Measurements from ENCODE around the gene EGFL7. TPM values are rescaled to one million over a fixed set of nuclear protein-coding genes. Genes with fewer than 3 reads are reported as not detected.

Gene EGFL7
- 712 and 917 TPM in 2 replicates for total RNA-seq

GRCh38 chr9:136662656-136663581 lies at the start of gene EGFL7:
Gene EGFL7, plus strand, starts transcription at chr9:136662916. Its CDS starts 5,367 bp downstream, at chr9:136668283.
- DNase-seq (ENCODE audit: extremely low read depth, low read depth, low spot score) = no peak

GRCh38 chr9:136613824-136614371 lies 48.8 kb upstream of the EGFL7 start:
- no peak for DNase-seq (ENCODE audit: extremely low read depth, low read depth, low spot score)

DNA sequence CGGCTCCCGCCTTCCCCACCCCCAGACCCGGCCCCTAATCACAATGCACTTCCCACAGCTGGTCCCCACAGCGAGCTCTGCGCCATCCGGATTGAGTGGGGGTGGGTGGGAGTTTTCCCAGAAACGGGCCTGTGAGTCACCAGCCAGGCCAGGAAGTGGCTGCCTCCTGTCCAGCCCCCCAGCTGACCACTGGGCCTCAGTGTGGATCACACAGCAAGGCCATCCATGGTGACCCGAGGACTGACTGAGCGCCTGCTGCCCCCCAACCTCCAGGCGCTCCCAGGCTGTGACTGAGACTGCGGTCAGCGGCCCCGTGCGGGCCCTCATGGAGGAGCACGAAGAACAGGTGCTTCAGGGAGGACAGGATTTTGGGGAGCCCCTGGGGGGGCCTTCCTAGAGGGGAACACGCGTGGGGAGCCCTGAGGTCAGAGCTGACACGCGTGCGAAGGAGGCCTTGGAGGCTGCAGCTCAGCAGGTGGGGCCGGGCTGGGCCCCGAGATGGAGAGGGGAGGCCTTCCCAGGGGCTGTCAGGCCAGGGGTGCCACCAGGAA lies 48.3 kb upstream of the EGFL7 start:
- DNase-seq (ENCODE audit: extremely low read depth, low read depth, low spot score) = peak; percentile 56

DNA sequence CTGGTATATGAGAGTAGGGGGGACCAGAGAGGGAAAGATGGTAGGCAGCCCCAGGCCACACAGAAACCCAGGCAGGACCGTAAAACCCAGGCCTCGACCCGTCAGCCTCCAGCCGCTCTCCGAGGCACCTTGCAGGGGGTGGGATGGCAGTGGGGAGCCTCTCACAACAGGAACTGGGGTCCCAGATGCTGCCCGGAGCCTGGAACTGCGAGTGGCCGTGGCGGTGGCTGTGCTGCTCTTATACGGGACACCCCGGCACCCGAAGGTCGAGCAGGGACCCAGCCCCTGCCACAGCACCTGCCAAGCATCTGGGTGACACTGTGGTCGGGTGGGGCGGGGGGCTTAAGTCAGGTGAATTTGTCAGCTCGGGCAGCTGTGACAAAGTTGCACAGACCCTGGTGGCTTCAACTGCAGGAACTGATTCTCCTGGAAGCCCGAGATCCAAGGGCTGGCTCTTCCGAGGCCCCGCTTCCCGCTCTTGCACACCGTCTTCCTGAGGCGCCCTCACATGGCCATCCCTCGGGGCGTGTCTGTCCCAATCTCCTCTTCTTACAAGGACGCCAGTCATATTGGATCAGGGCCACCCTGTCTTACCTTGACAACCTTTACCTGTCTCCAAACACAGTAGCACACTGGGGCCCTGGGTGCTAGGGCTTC lies 47.6 kb upstream of the EGFL7 start:
- DNase-seq (ENCODE audit: extremely low read depth, low read depth, low spot score) = no peak

- no peak for DNase-seq (ENCODE audit: extremely low read depth, low read depth, low spot score)
Measured at GRCh38 chr9:136615631-136616306, 46.9 kb upstream of the EGFL7 start.

DNA sequence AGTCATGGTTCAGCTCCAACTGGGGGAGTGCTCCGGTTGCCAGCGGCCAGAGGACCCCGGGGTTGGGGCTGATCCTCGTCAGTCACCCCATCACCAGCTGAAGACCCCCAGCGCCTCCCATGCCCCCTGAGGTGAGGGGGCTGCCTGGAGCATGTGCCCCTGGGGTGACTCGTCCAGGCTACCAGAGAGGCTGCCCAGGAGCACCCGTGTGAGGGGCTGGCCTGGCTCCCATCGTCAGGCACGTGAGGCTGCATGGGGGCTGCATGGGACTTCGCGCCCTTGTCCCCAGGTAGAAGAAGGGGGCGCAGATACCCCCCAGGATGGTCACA lies 46.4 kb upstream of the EGFL7 start:
- no peak for DNase-seq (ENCODE audit: extremely low read depth, low read depth, low spot score)

DNA sequence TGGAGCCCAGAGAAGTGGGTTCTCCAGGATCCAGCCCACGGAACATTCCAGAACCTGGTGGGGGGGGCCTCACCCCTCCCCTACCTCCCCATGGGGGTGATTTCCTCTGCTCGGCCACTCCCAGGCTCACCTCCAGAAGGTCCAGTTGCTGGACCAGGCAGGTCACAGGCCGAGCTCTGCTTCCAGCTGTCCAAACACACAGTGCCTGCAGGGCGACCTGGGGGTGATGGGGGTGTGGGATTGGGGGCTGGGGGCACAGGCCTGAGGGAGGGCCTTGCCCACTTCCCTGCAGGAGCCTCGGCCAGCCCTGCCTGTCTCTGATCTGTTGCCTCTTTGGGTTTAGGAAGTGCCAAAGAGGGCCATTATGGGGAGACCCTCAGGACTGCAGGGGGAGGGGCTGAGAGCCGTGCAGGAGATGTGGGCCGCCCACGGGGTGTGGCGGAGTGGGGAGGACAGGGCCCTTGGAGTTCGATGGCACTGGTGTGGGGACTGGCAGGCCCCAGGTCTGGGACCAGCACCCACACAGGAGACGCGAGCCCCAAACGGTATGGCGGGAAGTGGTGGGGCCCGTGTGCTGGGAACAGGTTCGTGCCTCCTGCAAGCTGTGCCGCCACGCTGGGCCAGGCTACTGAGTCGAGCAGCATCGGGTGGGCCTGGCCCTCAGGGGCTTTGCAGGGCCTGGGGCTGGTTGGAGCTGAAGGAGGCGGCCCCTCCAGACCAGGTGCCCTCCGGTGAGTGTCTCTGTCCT lies 45.6 kb upstream of the EGFL7 start:
- no peak for DNase-seq (ENCODE audit: extremely low read depth, low read depth, low spot score)

- no peak for DNase-seq (ENCODE audit: extremely low read depth, low read depth, low spot score)
Measured at GRCh38 chr9:136617746-136618579, 44.8 kb upstream of the EGFL7 start.

DNA sequence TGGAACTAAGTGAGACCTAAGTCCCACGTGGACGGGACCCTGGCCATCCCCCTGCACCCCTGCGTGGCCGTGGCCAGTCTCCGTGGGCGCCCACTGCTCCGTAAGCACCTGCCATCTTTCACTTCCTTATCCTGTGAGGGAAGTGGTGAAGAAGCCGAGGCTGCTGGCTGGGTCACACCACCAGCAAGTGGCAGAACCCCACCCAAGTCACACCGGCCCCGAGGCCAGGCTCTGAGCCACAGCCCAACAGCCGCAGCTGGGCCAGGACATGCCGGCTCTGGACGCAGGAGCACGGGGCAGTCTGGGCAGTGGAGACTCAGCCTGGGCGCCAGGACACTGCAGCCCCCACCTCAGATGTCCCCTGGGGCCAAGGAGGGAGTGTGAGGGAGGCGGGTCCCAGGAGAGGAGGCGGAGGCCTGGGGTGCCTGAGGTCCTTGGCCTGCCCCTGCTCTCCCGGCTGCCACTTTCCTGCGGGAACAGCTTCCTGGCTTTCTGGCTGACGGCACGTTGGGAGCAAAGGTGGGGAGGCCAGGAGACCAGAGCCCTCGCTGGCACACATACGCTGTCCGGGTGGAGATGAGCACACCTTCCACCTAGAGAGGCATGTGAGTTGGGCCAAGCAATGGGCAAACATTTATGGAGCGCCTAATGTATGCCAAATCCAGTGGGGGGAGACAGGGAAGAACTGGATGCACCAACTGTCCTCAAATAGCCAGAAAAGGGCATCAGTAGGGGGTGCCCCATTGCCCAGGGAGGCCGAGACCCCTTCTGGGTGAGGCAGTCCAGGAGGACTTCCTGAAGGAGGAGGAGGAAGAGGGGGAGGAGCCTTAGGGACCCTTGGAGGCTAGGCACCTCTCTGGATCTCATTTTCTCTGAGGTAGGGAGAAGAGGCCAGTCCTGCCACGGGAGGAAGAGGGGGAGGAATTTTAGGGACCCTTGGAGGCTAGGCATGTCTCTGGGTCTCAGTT lies 43.9 kb upstream of the EGFL7 start:
- no peak for DNase-seq (ENCODE audit: extremely low read depth, low read depth, low spot score)

DNA sequence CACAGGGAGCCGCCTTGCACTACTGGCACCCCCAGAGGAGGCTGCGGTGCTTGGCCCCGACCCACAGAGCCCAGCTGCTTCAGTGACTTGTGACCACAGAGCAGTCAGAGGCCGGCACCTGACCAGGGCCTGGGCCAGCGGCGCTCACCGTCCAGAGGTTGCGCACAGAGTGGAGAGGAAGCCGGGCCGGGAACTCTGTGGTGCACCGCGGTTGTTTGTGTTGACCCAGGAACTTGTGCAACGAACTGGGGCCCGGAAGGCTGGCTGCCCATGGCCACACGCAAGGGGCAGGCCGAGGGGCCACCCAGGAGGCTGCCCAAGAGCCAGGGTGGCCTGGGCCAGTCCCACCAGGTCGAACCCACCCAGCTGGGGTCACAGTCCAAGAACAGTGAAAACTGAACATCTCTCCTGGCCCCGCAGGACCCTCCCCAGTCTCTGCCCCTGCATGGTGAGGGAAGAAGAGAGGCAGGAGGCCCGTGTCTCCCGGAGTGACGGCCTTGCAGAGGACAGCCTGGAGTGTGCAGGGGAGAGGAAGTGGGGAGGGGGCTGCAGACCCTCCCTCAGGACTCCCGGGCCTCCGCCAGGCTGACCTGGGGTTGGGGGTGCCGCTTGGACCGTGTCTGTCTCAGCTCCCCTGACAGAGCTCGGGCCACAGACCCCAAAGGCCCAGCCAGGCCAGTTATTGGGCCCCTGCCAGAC lies 42.8 kb upstream of the EGFL7 start:
- DNase-seq (ENCODE audit: extremely low read depth, low read depth, low spot score) = no peak

GRCh38 chr9:136620441-136621018 lies 42.2 kb upstream of the EGFL7 start:
- no peak for DNase-seq (ENCODE audit: extremely low read depth, low read depth, low spot score)

- DNase-seq (ENCODE audit: extremely low read depth, low read depth, low spot score) = no peak
Measured at GRCh38 chr9:136621019-136621733, 41.5 kb upstream of the EGFL7 start.

GRCh38 chr9:136621734-136622093 lies 41.0 kb upstream of the EGFL7 start:
- no peak for DNase-seq (ENCODE audit: extremely low read depth, low read depth, low spot score)

DNA sequence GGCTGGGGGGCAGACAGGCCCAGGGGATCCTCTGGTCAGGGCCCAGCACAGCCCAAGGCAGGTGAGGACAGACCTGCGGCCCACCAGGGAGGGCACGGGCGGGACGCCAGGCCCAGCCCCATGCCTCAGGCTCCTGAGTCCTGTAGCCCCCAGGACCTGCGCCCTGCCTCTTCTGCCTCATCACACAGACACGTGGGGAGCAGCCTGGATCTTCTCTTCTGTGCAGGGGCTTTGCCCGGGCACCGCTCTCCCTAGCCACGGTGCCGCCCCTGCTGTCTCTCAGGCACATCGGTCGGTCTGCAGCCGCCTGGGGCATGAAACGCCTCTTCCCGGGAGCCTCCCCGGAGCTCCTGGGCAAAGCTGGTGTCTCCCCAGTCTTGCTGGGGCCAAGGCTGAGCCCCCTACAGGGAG lies 40.2 kb upstream of the EGFL7 start:
- DNase-seq (ENCODE audit: extremely low read depth, low read depth, low spot score) = no peak

DNA sequence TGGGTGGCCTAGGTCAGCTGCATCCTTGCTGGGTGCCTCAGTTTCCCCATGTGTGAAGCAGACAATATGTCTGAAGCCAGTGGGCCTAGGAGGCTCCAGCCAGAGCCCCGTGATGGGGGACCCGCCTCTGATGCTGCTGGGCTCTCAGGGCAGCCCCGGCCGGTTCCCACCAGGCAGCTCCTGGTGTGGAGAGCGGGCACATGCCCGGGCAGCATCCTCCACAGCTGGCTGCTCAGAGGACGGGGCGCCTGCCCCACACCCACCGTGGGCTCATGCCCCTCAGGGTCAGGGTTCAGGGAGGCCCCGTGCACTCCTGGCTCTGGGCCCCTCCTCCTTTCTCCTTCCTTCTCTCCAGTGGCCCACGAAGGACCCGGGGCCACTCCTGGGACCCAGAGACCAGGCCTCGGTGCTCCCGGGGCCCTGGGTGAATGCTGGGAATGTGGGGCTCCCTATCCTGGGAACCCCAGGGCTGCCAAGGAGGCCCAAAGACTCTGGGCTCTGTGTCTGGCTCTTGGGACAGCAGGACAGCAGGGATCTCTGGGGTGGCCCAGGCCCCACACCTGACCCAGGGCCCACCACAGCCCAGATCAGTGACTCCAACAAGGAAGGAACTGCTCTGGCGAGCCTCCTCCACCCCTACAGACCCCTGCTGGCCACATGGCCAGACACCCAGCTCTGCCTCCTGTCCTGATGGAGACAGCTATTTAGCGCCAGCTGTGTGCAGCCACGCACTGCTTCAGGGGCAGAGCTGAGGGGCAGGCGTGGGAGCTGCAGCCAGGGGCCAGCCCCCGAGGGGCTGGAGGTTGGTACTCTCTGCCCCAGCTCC lies 39.5 kb upstream of the EGFL7 start:
- no peak for DNase-seq (ENCODE audit: extremely low read depth, low read depth, low spot score)

DNA sequence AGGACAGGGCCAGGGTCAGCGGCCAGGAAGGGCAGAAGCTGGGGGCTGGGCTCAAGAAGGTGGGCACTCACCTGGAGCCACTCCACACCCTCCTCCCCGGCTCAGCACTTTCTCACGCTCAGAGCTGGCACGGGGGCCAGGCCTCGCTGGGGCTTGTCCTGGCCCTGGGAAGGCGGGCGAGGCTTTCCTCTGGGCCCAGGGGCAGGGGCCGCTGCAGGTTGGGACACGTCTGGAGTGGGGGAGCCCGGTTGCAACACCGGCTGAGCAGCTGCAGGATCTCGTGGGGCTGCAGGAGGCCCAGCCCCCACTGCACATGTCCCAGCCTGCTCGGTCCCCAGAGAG lies 38.9 kb upstream of the EGFL7 start:
- no peak for DNase-seq (ENCODE audit: extremely low read depth, low read depth, low spot score)

Measured in glomerular endothelial cell (primary cell).